CD4-positive, alpha-beta T cell (primary cell): ENCODE results near the gene SETBP1. TPM values are rescaled to one million over a fixed set of nuclear protein-coding genes. Genes with fewer than 3 reads are reported as not detected.

Source experiments
- ATAC-seq: fragments of 200-7000 bp; cut with Tn5 transposase; one replicate; pipeline ENCODE4 v1.10.0; 2022; ENCODE audit warnings: mild to moderate bottlenecking; ENCODE audit not compliant: poor library complexity
- CTCF ChIA-PET: fragments of 350-600 bp; sonication (Branson Sonifier 250); formaldehyde crosslinking; loops from one replicate; lab custom pipeline; 2021; ENCODE audit warnings: antibody characterized with exemption, inconsistent platforms; lab: Charles Lee
- POLR2A ChIA-PET: fragments of 350-600 bp; sonication (Branson Sonifier 250); formaldehyde crosslinking; loops from one replicate; lab custom pipeline; 2021; ENCODE audit warnings: antibody characterized with exemption, inconsistent platforms; lab: Charles Lee
- DNase-seq, 14 experiments: peaks; one replicate each; pipeline ENCODE4 v3.0.0-alpha.2; 2013 to 2020; ENCODE audit warnings: mixed read lengths in 2 of 14
- H3K27ac ChIP-seq, 2 donors: one replicate each; pipeline versions ENCODE4 v1.5.1 to v1.7.0; 2013; ENCODE audit warnings: low read length in 2 of 2, low read depth in 1 of 2, mild to moderate bottlenecking in 1 of 2
- H3K27me3 ChIP-seq, 2 experiments: 1 replicate in 1 of 2; 2 replicates in 1 of 2; pipeline versions ENCODE4 v1.6.1 to v1.7.0; 2013; ENCODE audit warnings: low read length in 2 of 2, control low read depth in 1 of 2, mild to moderate bottlenecking in 1 of 2, moderate library complexity in 1 of 2; ENCODE audit not compliant: insufficient read depth in 2 of 2, control insufficient read depth in 1 of 2
- H3K36me3 ChIP-seq: one replicate; pipeline ENCODE4 v1.6.1; 2013; ENCODE audit warnings: low read length, control low read depth; ENCODE audit not compliant: insufficient read depth
- H3K4me1 ChIP-seq: one replicate; pipeline ENCODE4 v1.6.1; 2013; ENCODE audit warnings: low read length, control low read depth; ENCODE audit not compliant: insufficient read depth
- H3K4me3 ChIP-seq: one replicate; pipeline ENCODE4 v1.5.1; 2013; ENCODE audit warnings: mild to moderate bottlenecking, low read length, moderate library complexity
- H3K9me3 ChIP-seq, 2 experiments: 1 replicate in 1 of 2; 2 replicates in 1 of 2; pipeline versions ENCODE4 v1.6.1 to v1.7.0; 2013; ENCODE audit warnings: low read length in 2 of 2, mild to moderate bottlenecking in 2 of 2, control low read depth in 1 of 2, moderate library complexity in 1 of 2; ENCODE audit not compliant: control insufficient read depth in 1 of 2, insufficient read depth in 1 of 2
- H3K27ac Mint-ChIP-seq: one replicate; pipeline ENCODE4 v1.8.0; 2020; ENCODE audit warnings: mixed read lengths
- H3K27me3 Mint-ChIP-seq: one replicate; pipeline ENCODE4 v1.8.0; 2021; ENCODE audit warnings: mixed read lengths
- H3K36me3 Mint-ChIP-seq: one replicate; pipeline ENCODE4 v1.8.0; 2021; ENCODE audit warnings: low read depth, mixed read lengths
- H3K4me1 Mint-ChIP-seq: one replicate; pipeline ENCODE4 v1.8.0; 2021; ENCODE audit warnings: low read depth, mixed read lengths
- H3K4me3 Mint-ChIP-seq: one replicate; pipeline ENCODE4 v1.8.0; 2020; ENCODE audit warnings: mild to moderate bottlenecking, mixed read lengths
- H3K9me3 Mint-ChIP-seq: one replicate; pipeline ENCODE4 v1.8.0; 2020; ENCODE audit warnings: mixed read lengths
- intact Hi-C, 2 experiments: fragments of 100-400 bp; cut with DNase I in 1 of 2; cut with micrococcal nuclease in 1 of 2; formaldehyde crosslinking; loops; one replicate each; pipeline versions ENCODE4 v1.15.1 to v1.9.0; 2023 to 2025; cut with DNase I, micrococcal nuclease
- total RNA-seq, 174 experiments: library from RNA in 2 of 174; stranded (reverse) in 2 of 174; gene quantifications; one replicate each; pipeline ENCODE4 v1.2.3 and lab custom pipeline; 2021 to 2026
- TF ChIP-seq, protein P1 (sequence below): fragments of 200-600 bp; IDR thresholded peaks from one replicate; pipeline ENCODE4 v1.8.0; 2022; ENCODE audit warnings: antibody characterized with exemption, mild to moderate bottlenecking

Gene SETBP1
- total RNA-seq, 2 experiments from 2014 or later: 0.25 to 0.41 TPM

DNA sequence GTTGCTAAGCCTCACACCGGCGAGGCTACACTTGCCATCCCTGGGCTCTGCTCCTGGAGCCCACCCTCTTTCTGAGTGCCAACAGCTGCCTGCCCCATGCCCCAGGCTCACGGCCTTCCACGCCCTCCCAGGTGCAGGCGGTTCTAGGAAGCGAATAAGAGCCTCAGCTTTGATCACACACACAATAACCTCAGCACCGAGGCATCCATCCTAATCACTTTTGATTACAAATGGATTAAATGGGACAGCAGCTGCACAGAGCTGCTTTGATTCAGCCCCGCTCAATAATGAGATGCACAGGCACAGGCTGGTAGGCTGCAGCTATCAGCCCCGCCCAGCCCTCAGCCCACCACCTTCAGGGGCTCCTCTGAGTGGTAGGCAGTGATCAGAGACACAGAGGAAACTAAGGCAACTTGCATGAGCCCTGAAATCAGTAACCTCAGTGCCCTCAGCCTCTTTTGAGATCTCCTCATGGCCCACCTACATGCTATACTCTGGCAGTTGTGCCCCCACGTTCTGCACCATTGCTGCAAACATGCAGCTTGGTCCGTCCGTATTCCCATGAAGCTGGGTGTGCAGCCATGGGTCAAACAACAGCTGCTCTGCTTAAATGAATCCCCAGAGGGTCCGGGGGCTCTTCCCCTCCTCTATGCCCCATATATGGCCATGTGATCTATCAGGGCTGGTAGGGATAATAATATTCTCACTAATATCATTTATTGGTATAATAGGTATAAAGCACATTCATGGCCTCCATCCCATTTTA lies 171.4 kb downstream of the SETBP1 start:
- Histone ChIP-seq H3K4me3 (no peak overlapping the region), H3K36me3 (no peaks in the 10 kb centered on the region), H3K9me3 (no peaks in the 10 kb centered on the region), H3K27me3 (no peaks in the 10 kb centered on the region), H3K27ac (no peak overlapping the region), H3K4me1 (no peaks in the 10 kb centered on the region)
- no peak overlapping the region for H3K4me3 Mint-ChIP-seq
- intact Hi-C loops: no loop called here
- H3K36me3 Mint-ChIP-seq: no peaks in the 10 kb centered on the region
- TF ChIP-seq, protein P1, sequence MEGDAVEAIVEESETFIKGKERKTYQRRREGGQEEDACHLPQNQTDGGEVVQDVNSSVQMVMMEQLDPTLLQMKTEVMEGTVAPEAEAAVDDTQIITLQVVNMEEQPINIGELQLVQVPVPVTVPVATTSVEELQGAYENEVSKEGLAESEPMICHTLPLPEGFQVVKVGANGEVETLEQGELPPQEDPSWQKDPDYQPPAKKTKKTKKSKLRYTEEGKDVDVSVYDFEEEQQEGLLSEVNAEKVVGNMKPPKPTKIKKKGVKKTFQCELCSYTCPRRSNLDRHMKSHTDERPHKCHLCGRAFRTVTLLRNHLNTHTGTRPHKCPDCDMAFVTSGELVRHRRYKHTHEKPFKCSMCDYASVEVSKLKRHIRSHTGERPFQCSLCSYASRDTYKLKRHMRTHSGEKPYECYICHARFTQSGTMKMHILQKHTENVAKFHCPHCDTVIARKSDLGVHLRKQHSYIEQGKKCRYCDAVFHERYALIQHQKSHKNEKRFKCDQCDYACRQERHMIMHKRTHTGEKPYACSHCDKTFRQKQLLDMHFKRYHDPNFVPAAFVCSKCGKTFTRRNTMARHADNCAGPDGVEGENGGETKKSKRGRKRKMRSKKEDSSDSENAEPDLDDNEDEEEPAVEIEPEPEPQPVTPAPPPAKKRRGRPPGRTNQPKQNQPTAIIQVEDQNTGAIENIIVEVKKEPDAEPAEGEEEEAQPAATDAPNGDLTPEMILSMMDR: no peak
- H3K9me3 Mint-ChIP-seq: no peaks in the 10 kb centered on the region
- ATAC-seq (no peak), DNase-seq (no peak)
- CTCF ChIA-PET: no interaction called here
- no peak overlapping the region for H3K27ac Mint-ChIP-seq
- H3K27me3 Mint-ChIP-seq: no peaks in the 10 kb centered on the region
- POLR2A ChIA-PET: no interaction called here
- H3K4me1 Mint-ChIP-seq: no peaks in the 10 kb centered on the region

DNA sequence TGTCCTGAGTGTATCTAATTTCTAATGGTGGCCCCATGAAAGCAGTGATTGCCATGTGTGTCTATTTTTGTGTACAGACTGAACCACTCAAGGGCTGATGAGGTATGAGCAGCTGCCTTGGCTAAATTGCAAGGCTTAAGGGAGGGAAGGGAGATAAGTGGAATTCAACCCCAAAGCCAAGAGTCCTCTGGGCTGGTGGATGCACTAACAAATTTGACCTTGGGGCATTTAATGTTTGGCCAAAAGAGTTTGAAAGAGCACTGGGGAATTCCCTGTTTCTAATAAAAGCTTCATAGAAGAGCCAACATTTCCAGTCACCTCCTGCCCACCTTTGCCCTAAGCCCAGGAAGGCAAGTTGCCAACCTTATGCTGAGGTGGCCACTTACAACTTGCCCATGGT lies 172.1 kb downstream of the SETBP1 start:
- DNase-seq (no peak), ATAC-seq (no peak)
- Histone ChIP-seq H3K36me3 (no peaks in the 10 kb centered on the region), H3K4me1 (no peaks in the 10 kb centered on the region), H3K27ac (no peak overlapping the region), H3K4me3 (no peak overlapping the region), H3K27me3 (no peaks in the 10 kb centered on the region), H3K9me3 (no peaks in the 10 kb centered on the region)
- ChIA-PET POLR2A (no interaction called here), CTCF (no interaction called here)
- Mint-ChIP-seq H3K4me1 (no peaks in the 10 kb centered on the region), H3K27me3 (no peaks in the 10 kb centered on the region), H3K4me3 (no peak overlapping the region), H3K27ac (no peak overlapping the region), H3K36me3 (no peaks in the 10 kb centered on the region), H3K9me3 (no peaks in the 10 kb centered on the region)
- TF ChIP-seq, protein P1: no peak
- intact Hi-C loops: no loop called here

DNA sequence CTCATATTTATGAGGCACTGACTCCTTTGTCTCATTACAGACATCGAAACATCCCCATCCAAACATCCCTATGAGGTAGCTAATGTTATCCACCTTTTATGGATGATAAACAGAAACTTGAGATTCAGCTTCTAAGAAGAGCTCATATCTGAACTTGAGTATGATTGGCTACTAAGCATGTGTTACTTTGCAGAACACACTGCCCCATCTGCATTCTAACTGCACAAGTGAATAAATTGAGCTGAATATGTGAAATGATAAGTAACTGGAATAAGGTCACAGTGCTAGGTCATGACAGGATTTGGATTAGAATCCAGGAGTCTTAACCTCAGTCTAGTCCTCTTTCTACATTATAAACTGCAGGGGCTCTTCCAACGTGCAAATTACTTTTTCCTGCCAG lies 172.7 kb downstream of the SETBP1 start:
- H3K9me3 Mint-ChIP-seq: no peaks in the 10 kb centered on the region
- no peak overlapping the region for H3K4me3 ChIP-seq
- CTCF ChIA-PET: no interaction called here
- H3K4me1 Mint-ChIP-seq: no peaks in the 10 kb centered on the region
- H3K4me1 ChIP-seq: no peaks in the 10 kb centered on the region
- H3K27ac ChIP-seq: no peak overlapping the region
- H3K9me3 ChIP-seq: no peaks in the 10 kb centered on the region
- no peaks in the 10 kb centered on the region for H3K27me3 ChIP-seq
- TF ChIP-seq, protein P1: no peak
- ATAC-seq (no peak), DNase-seq (no peak)
- no peak overlapping the region for H3K4me3 Mint-ChIP-seq
- no peaks in the 10 kb centered on the region for H3K36me3 ChIP-seq
- intact Hi-C loops: no loop called here
- no peak overlapping the region for H3K27ac Mint-ChIP-seq
- no peaks in the 10 kb centered on the region for H3K36me3 Mint-ChIP-seq
- POLR2A ChIA-PET: no interaction called here
- no peaks in the 10 kb centered on the region for H3K27me3 Mint-ChIP-seq
